ENCODE results near the gene SNCAIP.

DNA sequence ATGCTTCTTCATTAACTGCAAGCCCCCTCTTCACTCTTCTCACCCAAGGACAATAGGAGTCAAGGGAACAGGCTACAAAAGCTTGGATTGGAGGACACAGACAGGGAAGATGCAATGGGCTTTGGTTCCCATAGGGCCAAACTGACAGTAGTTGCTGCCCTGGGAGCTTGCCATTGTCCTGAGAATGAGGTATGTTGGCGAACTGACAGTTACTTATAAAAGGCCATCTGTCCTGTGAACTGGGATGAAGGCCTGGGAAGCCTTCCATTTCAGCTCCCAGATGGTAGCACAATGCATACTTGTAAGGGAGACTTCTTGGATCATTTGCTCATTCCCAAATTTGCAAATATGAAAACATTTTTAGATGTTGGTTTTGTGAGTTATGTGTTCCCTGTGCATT lies 88.9 kb downstream of the SNCAIP start:
- TF ChIP-seq POLR2A (IDR thresholded peaks at IDR 0.05), result no peak
- TF ChIP-seq, protein P1, sequence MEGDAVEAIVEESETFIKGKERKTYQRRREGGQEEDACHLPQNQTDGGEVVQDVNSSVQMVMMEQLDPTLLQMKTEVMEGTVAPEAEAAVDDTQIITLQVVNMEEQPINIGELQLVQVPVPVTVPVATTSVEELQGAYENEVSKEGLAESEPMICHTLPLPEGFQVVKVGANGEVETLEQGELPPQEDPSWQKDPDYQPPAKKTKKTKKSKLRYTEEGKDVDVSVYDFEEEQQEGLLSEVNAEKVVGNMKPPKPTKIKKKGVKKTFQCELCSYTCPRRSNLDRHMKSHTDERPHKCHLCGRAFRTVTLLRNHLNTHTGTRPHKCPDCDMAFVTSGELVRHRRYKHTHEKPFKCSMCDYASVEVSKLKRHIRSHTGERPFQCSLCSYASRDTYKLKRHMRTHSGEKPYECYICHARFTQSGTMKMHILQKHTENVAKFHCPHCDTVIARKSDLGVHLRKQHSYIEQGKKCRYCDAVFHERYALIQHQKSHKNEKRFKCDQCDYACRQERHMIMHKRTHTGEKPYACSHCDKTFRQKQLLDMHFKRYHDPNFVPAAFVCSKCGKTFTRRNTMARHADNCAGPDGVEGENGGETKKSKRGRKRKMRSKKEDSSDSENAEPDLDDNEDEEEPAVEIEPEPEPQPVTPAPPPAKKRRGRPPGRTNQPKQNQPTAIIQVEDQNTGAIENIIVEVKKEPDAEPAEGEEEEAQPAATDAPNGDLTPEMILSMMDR (IDR thresholded peaks at IDR 0.05), result no peak
- no peak for TF ChIP-seq POLR2AphosphoS5 (IDR thresholded peaks at IDR 0.05)

Data from stomach (tissue), 4 donors.